Measurements from ENCODE around the gene GFOD1.

Gene GFOD1

GRCh38 chr6:13352165-13352564, 135.2 kb downstream of the GFOD1 start:
- no peaks in the 10 kb centered on the region for H3K27me3 ChIP-seq (replicated peaks; ENCODE audit: control insufficient read depth, insufficient read depth, low read length)

GRCh38 chr6:13351271-13351670, 136.1 kb downstream of the GFOD1 start:
- Histone ChIP-seq H3K4me3 (ENCODE audit: low read length) (no peak overlapping the region), H3K9ac (ENCODE audit: low read length) (no peak overlapping the region), H3K4me1 (ENCODE audit: control insufficient read depth, insufficient read depth, low read length) (peaks cover 16% of the 10 kb centered on the region), H3K36me3 (ENCODE audit: control insufficient read depth, insufficient read depth, low read length, severe bottlenecking) (no peaks in the 10 kb centered on the region), H3K9me3 (ENCODE audit: control insufficient read depth, low read length) (no peaks in the 10 kb centered on the region), H3K27me3 (replicated peaks; ENCODE audit: control insufficient read depth, insufficient read depth, low read length) (no peaks in the 10 kb centered on the region)
- no peak for DNase-seq (ENCODE audit: low read depth)

More at GRCh38 chr6:13352165-13352564, 135.2 kb downstream of the GFOD1 start:
- no peak overlapping the region for H3K4me3 ChIP-seq (ENCODE audit: low read length)
- no peaks in the 10 kb centered on the region for H3K9me3 ChIP-seq (ENCODE audit: control insufficient read depth, low read length)
- H3K36me3 ChIP-seq (ENCODE audit: control insufficient read depth, insufficient read depth, low read length, severe bottlenecking): no peaks in the 10 kb centered on the region
- H3K4me1 ChIP-seq (ENCODE audit: control insufficient read depth, insufficient read depth, low read length): peaks cover 16% of the 10 kb centered on the region
- H3K9ac ChIP-seq (ENCODE audit: low read length): no peak overlapping the region
- no peak for DNase-seq (ENCODE audit: low read depth)

GRCh38 chr6:13349811-13350506, 137.4 kb downstream of the GFOD1 start:
- DNase-seq (ENCODE audit: low read depth): no peak
- no peaks in the 10 kb centered on the region for H3K36me3 ChIP-seq (ENCODE audit: control insufficient read depth, insufficient read depth, low read length, severe bottlenecking)
- H3K4me3 ChIP-seq (ENCODE audit: low read length): no peak overlapping the region
- no peaks in the 10 kb centered on the region for H3K27me3 ChIP-seq (replicated peaks; ENCODE audit: control insufficient read depth, insufficient read depth, low read length)
- H3K9me3 ChIP-seq (ENCODE audit: control insufficient read depth, low read length): no peaks in the 10 kb centered on the region
- H3K9ac ChIP-seq (ENCODE audit: low read length): no peak overlapping the region
- peaks cover 6% of the 10 kb centered on the region for H3K4me1 ChIP-seq (ENCODE audit: control insufficient read depth, insufficient read depth, low read length)

GRCh38 chr6:13348334-13349113, 138.9 kb downstream of the GFOD1 start:
- Histone ChIP-seq H3K27me3 (replicated peaks; ENCODE audit: control insufficient read depth, insufficient read depth, low read length) (no peaks in the 10 kb centered on the region), H3K9ac (ENCODE audit: low read length) (no peak overlapping the region), H3K4me1 (ENCODE audit: control insufficient read depth, insufficient read depth, low read length) (no peaks in the 10 kb centered on the region), H3K4me3 (ENCODE audit: low read length) (no peak overlapping the region), H3K9me3 (ENCODE audit: control insufficient read depth, low read length) (no peaks in the 10 kb centered on the region), H3K36me3 (ENCODE audit: control insufficient read depth, insufficient read depth, low read length, severe bottlenecking) (no peaks in the 10 kb centered on the region)
- no peak for DNase-seq (ENCODE audit: low read depth)

GRCh38 chr6:13346245-13346644, 141.2 kb downstream of the GFOD1 start:
- H3K27me3 ChIP-seq (replicated peaks; ENCODE audit: control insufficient read depth, insufficient read depth, low read length): no peaks in the 10 kb centered on the region
- no peaks in the 10 kb centered on the region for H3K9me3 ChIP-seq (ENCODE audit: control insufficient read depth, low read length)
- H3K9ac ChIP-seq (ENCODE audit: low read length): no peak overlapping the region
- no peaks in the 10 kb centered on the region for H3K36me3 ChIP-seq (ENCODE audit: control insufficient read depth, insufficient read depth, low read length, severe bottlenecking)
- DNase-seq (ENCODE audit: low read depth): no peak
- H3K4me1 ChIP-seq (ENCODE audit: control insufficient read depth, insufficient read depth, low read length): no peaks in the 10 kb centered on the region
- no peak overlapping the region for H3K4me3 ChIP-seq (ENCODE audit: low read length)

- H3K4me3 ChIP-seq (ENCODE audit: low read length): no peak overlapping the region
- no peaks in the 10 kb centered on the region for H3K4me1 ChIP-seq (ENCODE audit: control insufficient read depth, insufficient read depth, low read length)
- H3K9ac ChIP-seq (ENCODE audit: low read length): no peak overlapping the region
- H3K36me3 ChIP-seq (ENCODE audit: control insufficient read depth, insufficient read depth, low read length, severe bottlenecking): no peaks in the 10 kb centered on the region
- DNase-seq (ENCODE audit: low read depth): no peak
- no peaks in the 10 kb centered on the region for H3K9me3 ChIP-seq (ENCODE audit: control insufficient read depth, low read length)
- H3K27me3 ChIP-seq (replicated peaks; ENCODE audit: control insufficient read depth, insufficient read depth, low read length): peaks cover 7% of the 10 kb centered on the region
Measured at GRCh38 chr6:13342414-13343019, 144.9 kb downstream of the GFOD1 start.

GRCh38 chr6:13339863-13340630, 147.4 kb downstream of the GFOD1 start:
- H3K9me3 ChIP-seq (ENCODE audit: control insufficient read depth, low read length): no peaks in the 10 kb centered on the region
- no peak for DNase-seq (ENCODE audit: low read depth)
- no peak overlapping the region for H3K4me3 ChIP-seq (ENCODE audit: low read length)
- H3K36me3 ChIP-seq (ENCODE audit: control insufficient read depth, insufficient read depth, low read length, severe bottlenecking): no peaks in the 10 kb centered on the region
- H3K27me3 ChIP-seq (replicated peaks; ENCODE audit: control insufficient read depth, insufficient read depth, low read length): peaks cover 7% of the 10 kb centered on the region
- no peaks in the 10 kb centered on the region for H3K4me1 ChIP-seq (ENCODE audit: control insufficient read depth, insufficient read depth, low read length)
- H3K9ac ChIP-seq (ENCODE audit: low read length): no peak overlapping the region

GRCh38 chr6:13338038-13338437, 149.4 kb downstream of the GFOD1 start:
- no peaks in the 10 kb centered on the region for H3K36me3 ChIP-seq (ENCODE audit: control insufficient read depth, insufficient read depth, low read length, severe bottlenecking)
- H3K9ac ChIP-seq (ENCODE audit: low read length): no peak overlapping the region
- DNase-seq (ENCODE audit: low read depth): no peak
- no peak overlapping the region for H3K4me3 ChIP-seq (ENCODE audit: low read length)
- peaks cover 7% of the 10 kb centered on the region for H3K27me3 ChIP-seq (replicated peaks; ENCODE audit: control insufficient read depth, insufficient read depth, low read length)
- no peaks in the 10 kb centered on the region for H3K9me3 ChIP-seq (ENCODE audit: control insufficient read depth, low read length)
- H3K4me1 ChIP-seq (ENCODE audit: control insufficient read depth, insufficient read depth, low read length): no peaks in the 10 kb centered on the region

- H3K36me3 ChIP-seq (ENCODE audit: control insufficient read depth, insufficient read depth, low read length, severe bottlenecking): no peaks in the 10 kb centered on the region
- no peaks in the 10 kb centered on the region for H3K9me3 ChIP-seq (ENCODE audit: control insufficient read depth, low read length)
- no peaks in the 10 kb centered on the region for H3K4me1 ChIP-seq (ENCODE audit: control insufficient read depth, insufficient read depth, low read length)
- peak; percentile 91 for DNase-seq (ENCODE audit: low read depth)
- H3K9ac ChIP-seq (ENCODE audit: low read length): no peak overlapping the region
- peaks cover 7% of the 10 kb centered on the region for H3K27me3 ChIP-seq (replicated peaks; ENCODE audit: control insufficient read depth, insufficient read depth, low read length)
- no peak overlapping the region for H3K4me3 ChIP-seq (ENCODE audit: low read length)
Measured at GRCh38 chr6:13336553-13336952, 150.8 kb downstream of the GFOD1 start.

- Histone ChIP-seq H3K9ac (ENCODE audit: low read length) (no peak overlapping the region), H3K4me1 (ENCODE audit: control insufficient read depth, insufficient read depth, low read length) (no peaks in the 10 kb centered on the region), H3K4me3 (ENCODE audit: low read length) (no peak overlapping the region), H3K36me3 (ENCODE audit: control insufficient read depth, insufficient read depth, low read length, severe bottlenecking) (no peaks in the 10 kb centered on the region), H3K9me3 (ENCODE audit: control insufficient read depth, low read length) (no peaks in the 10 kb centered on the region), H3K27me3 (replicated peaks; ENCODE audit: control insufficient read depth, insufficient read depth, low read length) (peaks cover 7% of the 10 kb centered on the region)
- DNase-seq (ENCODE audit: low read depth): no peak
Measured at GRCh38 chr6:13334953-13335352, 152.4 kb downstream of the GFOD1 start.

- DNase-seq (ENCODE audit: low read depth): no peak
Measured at GRCh38 chr6:13332349-13332706, 155.1 kb downstream of the GFOD1 start.

More at GRCh38 chr6:13332349-13332706, 155.1 kb downstream of the GFOD1 start:
- Histone ChIP-seq H3K4me3 (ENCODE audit: low read length) (no peak overlapping the region), H3K9ac (ENCODE audit: low read length) (no peak overlapping the region), H3K9me3 (ENCODE audit: control insufficient read depth, low read length) (no peaks in the 10 kb centered on the region), H3K27me3 (replicated peaks; ENCODE audit: control insufficient read depth, insufficient read depth, low read length) (no peaks in the 10 kb centered on the region), H3K4me1 (ENCODE audit: control insufficient read depth, insufficient read depth, low read length) (peaks cover 9% of the 10 kb centered on the region), H3K36me3 (ENCODE audit: control insufficient read depth, insufficient read depth, low read length, severe bottlenecking) (no peaks in the 10 kb centered on the region)
